HG03095 (cell line): ENCODE data around the gene PDIK1L.

Source experiments
- ATAC-seq: cut with Tn5 transposase; IDR thresholded peaks from one replicate; pipeline ENCODE4 v1.9.1; 2021; ENCODE audit warnings: moderate library complexity; ENCODE audit not compliant: unreplicated experiment

The PDIK1L gene

GRCh38 chr1:26169198-26169554 lies 57.6 kb downstream of the PDIK1L start:
- ATAC-seq: no peak

- peak; percentile 86 for ATAC-seq
Measured at GRCh38 chr1:26169669-26170471, 58.2 kb downstream of the PDIK1L start, which contains the start of gene ZNF593. Gene ZNF593 (plus strand): TSS chr1:26169908. CDS start chr1:26169984, 76 bp downstream.

GRCh38 chr1:26170472-26170821 lies 58.8 kb downstream of the PDIK1L start:
- ATAC-seq: no peak

- no peak for ATAC-seq
Measured at GRCh38 chr1:26171084-26172072, 59.8 kb downstream of the PDIK1L start, which contains the start of gene ZNF593OS. Gene ZNF593OS (minus strand): TSS chr1:26171832. CDS start chr1:26171661, 171 bp downstream.
